H1 (cell line): ENCODE measurements around the gene DSE. TPM values are rescaled to one million over a fixed set of nuclear protein-coding genes. Genes with fewer than 3 reads are reported as not detected.

Experiments used
- CHD2 ChIP-seq: IDR thresholded peaks from 2 replicates; pipeline ENCODE4 v1.6.1; 2012; ENCODE audit warnings: low read length, improper control_type of control experiment
- CHD7 ChIP-seq: fragments of 300-600 bp; sonication (generic); IDR thresholded peaks from 2 replicates; pipeline ENCODE4 v1.7.1; 2012; ENCODE audit warnings: low read length, moderate library complexity, mild to moderate bottlenecking, inconsistent platforms; ENCODE audit not compliant: insufficient replicate concordance
- FOSL1 ChIP-seq: IDR thresholded peaks from 2 replicates; pipeline ENCODE4 v1.6.1; 2011; ENCODE audit warnings: mild to moderate bottlenecking, low read depth, low read length, moderate library complexity; ENCODE audit not compliant: insufficient read depth
- JUN ChIP-seq: IDR thresholded peaks from 2 replicates; pipeline ENCODE4 v1.6.1; 2011; ENCODE audit warnings: low read depth, mild to moderate bottlenecking, improper control_type of control experiment, low read length
- RXRA ChIP-seq: IDR thresholded peaks from 2 replicates; pipeline ENCODE4 v1.6.1; 2011; ENCODE audit warnings: low read depth, mild to moderate bottlenecking, low read length, moderate library complexity; ENCODE audit not compliant: insufficient read depth
- polyA plus RNA-seq, 7 experiments: library from polyadenylated mRNA; depleted of rRNA in 3 of 7; stranded (reverse) in 5 of 7; unstranded in 2 of 7; fragments of >200 nt in 5 of 7; fragments of 200-250 nt in 2 of 7; gene quantifications; 1 replicate in 5 of 7; 2 replicates in 1 of 7; 4 replicates in 1 of 7; pipeline versions ENCODE4 v1.2.1 to v1.2.3, GENCODE V29; 2011 to 2013; ENCODE audit warnings: missing spikeins in 2 of 7, mixed read lengths in 2 of 7
- total RNA-seq: library from RNA; stranded (reverse); fragmentation: NEBNext Ultra II Directional; extraction: Animal tissue kit (Norgen Biotek cat#: 25700); gene quantifications from 2 replicates; pipeline ENCODE4 v1.2.1, GENCODE V29; 2021

The DSE gene
- total and polyA plus RNA-seq, 2 of the 8 experiments (the other 6 are each of a cell fraction or from before 2014, with no cell fraction given) = 32.5 to 94.4 TPM

GRCh38 chr6:116447052-116447451 is 76.3 kb downstream of the DSE start (continued):
- TF ChIP-seq CHD7 (no peak), RXRA (no peak), CHD2 (no peak), JUN (no peak), FOSL1 (no peak)
